H1 (cell line): ENCODE data around the gene SLC18A3. TPM values are rescaled to one million over a fixed set of nuclear protein-coding genes. Genes with fewer than 3 reads are reported as not detected.

ENCODE experiments used
- BACH1 ChIP-seq: IDR thresholded peaks from 2 replicates; pipeline ENCODE4 v1.6.1; 2012; ENCODE audit warnings: low read length, improper control_type of control experiment
- EGR1 ChIP-seq: IDR thresholded peaks from 2 replicates; pipeline ENCODE4 v1.6.1; 2011; ENCODE audit warnings: low read depth, low read length, borderline replicate concordance
- EP300 ChIP-seq, 2 experiments: IDR thresholded peaks; 1 replicate in 1 of 2; 2 replicates in 1 of 2; pipeline ENCODE4 v1.6.1; 2011 to 2012; ENCODE audit warnings: low read depth in 2 of 2, low read length in 2 of 2, mild to moderate bottlenecking in 2 of 2, borderline replicate concordance in 1 of 2, inconsistent platforms in 1 of 2, moderate library complexity in 1 of 2
- FOSL1 ChIP-seq: IDR thresholded peaks from 2 replicates; pipeline ENCODE4 v1.6.1; 2011; ENCODE audit warnings: mild to moderate bottlenecking, low read depth, low read length, moderate library complexity; ENCODE audit not compliant: insufficient read depth
- HDAC6 ChIP-seq: IDR thresholded peaks from one replicate; pipeline ENCODE4 v1.7.1; 2012; ENCODE audit warnings: low read depth, mild to moderate bottlenecking, inconsistent platforms, low read length, moderate library complexity
- NANOG ChIP-seq: IDR thresholded peaks from 2 replicates; pipeline ENCODE4 v1.6.1; 2011; ENCODE audit warnings: low read length, low read depth, mild to moderate bottlenecking, inconsistent platforms; ENCODE audit not compliant: insufficient read depth, poor library complexity, severe bottlenecking
- RXRA ChIP-seq: IDR thresholded peaks from 2 replicates; pipeline ENCODE4 v1.6.1; 2011; ENCODE audit warnings: low read depth, mild to moderate bottlenecking, low read length, moderate library complexity; ENCODE audit not compliant: insufficient read depth
- SP1 ChIP-seq: IDR thresholded peaks from 2 replicates; pipeline ENCODE4 v1.6.1; 2011; ENCODE audit warnings: low read depth, low read length
- TCF12 ChIP-seq: IDR thresholded peaks from 2 replicates; pipeline ENCODE4 v1.6.1; 2011; ENCODE audit warnings: low read depth, mild to moderate bottlenecking, low read length
- USF2 ChIP-seq: IDR thresholded peaks from 2 replicates; pipeline ENCODE4 v1.6.1; 2011; ENCODE audit warnings: low read length, improper control_type of control experiment
- polyA plus RNA-seq, 7 experiments: library from polyadenylated mRNA; depleted of rRNA in 3 of 7; stranded (reverse) in 5 of 7; unstranded in 2 of 7; fragments of >200 nt in 5 of 7; fragments of 200-250 nt in 2 of 7; gene quantifications; 1 replicate in 5 of 7; 2 replicates in 1 of 7; 4 replicates in 1 of 7; pipeline versions ENCODE4 v1.2.1 to v1.2.3, GENCODE V29; 2011 to 2013; ENCODE audit warnings: missing spikeins in 2 of 7, mixed read lengths in 2 of 7
- total RNA-seq: library from RNA; stranded (reverse); fragmentation: NEBNext Ultra II Directional; extraction: Animal tissue kit (Norgen Biotek cat#: 25700); gene quantifications from 2 replicates; pipeline ENCODE4 v1.2.1, GENCODE V29; 2021

SLC18A3 gene
- total and polyA plus RNA-seq, 2 of the 8 experiments (the other 6 are each of a cell fraction or from before 2014, with no cell fraction given) = 0.17 TPM; not detected in 1

GRCh38 chr10:49606981-49607535 lies 3.1 kb upstream of the SLC18A3 start (continued):
- no peak for TF ChIP-seq EP300 (IDR thresholded peaks at IDR 0.05; ENCODE audit: borderline replicate concordance in 1 of 2, low read depth in 2 of 2, low read length in 2 of 2)
- no peak for TF ChIP-seq RXRA
- no peak for TF ChIP-seq EGR1
- TF ChIP-seq HDAC6 = no peak
- no peak for TF ChIP-seq TCF12
- no peak for TF ChIP-seq SP1
- TF ChIP-seq NANOG = no peak
- no peak for TF ChIP-seq BACH1
- no peak for TF ChIP-seq FOSL1
- TF ChIP-seq USF2 = no peak
